Ishikawa (cell line): ENCODE data around the gene JARID2.

Experiments
- CREB1 ChIP-seq: IDR thresholded peaks from 2 replicates; pipeline ENCODE4 v1.6.1; 2012; ENCODE audit warnings: low read depth
- EP300 ChIP-seq: IDR thresholded peaks from 2 replicates; pipeline ENCODE4 v1.6.1; 2012; ENCODE audit warnings: borderline replicate concordance

- TF ChIP-seq EP300 (no peak), CREB1 (no peak)
Measured at GRCh38 chr6:15336900-15337560, 91.2 kb downstream of the JARID2 start.
